Inflammatory macrophage treated with lipopolysaccharide for 4 hours (primary cell): ENCODE results near the gene DNAJC17.

Experiments
- DNase-seq: peaks from one replicate; pipeline ENCODE4 v3.0.0-alpha.2; 2020

DNAJC17 gene

GRCh38 chr15:40787991-40788390 lies 19.3 kb downstream of the DNAJC17 start:
- DNase-seq, result no peak

- peak; percentile 32 for DNase-seq
These were observed 19.9 kb downstream of the DNAJC17 start for GRCh38 chr15:40787344-40787841.

GRCh38 chr15:40785814-40786213 lies 21.5 kb downstream of the DNAJC17 start:
- DNase-seq, result no peak

GRCh38 chr15:40785164-40785563 lies 22.1 kb downstream of the DNAJC17 start:
- DNase-seq, result no peak

GRCh38 chr15:40782609-40783227 lies 24.6 kb downstream of the DNAJC17 start:
- DNase-seq, result peak; percentile 62

- DNase-seq, result peak; percentile 71
These were observed 30.6 kb downstream of the DNAJC17 start for GRCh38 chr15:40776537-40777141.

- no peak for DNase-seq
These were observed 31.3 kb downstream of the DNAJC17 start for GRCh38 chr15:40775740-40776536.

- DNase-seq, result no peak
These were observed 32.3 kb downstream of the DNAJC17 start for GRCh38 chr15:40775007-40775406.

GRCh38 chr15:40773902-40774301 lies 33.4 kb downstream of the DNAJC17 start:
- DNase-seq, result no peak

GRCh38 chr15:40773496-40773895 lies 33.8 kb downstream of the DNAJC17 start:
- no peak for DNase-seq

- DNase-seq, result no peak
These were observed 35.3 kb downstream of the DNAJC17 start for GRCh38 chr15:40772014-40772413.

- DNase-seq, result no peak
These were observed 36.0 kb downstream of the DNAJC17 start for GRCh38 chr15:40771242-40771641.

- no peak for DNase-seq
These were observed 37.0 kb downstream of the DNAJC17 start for GRCh38 chr15:40770147-40770721.

GRCh38 chr15:40769274-40770146 lies 37.8 kb downstream of the DNAJC17 start, which contains the start of gene C15orf62:
C15orf62 (plus strand) TSS chr15:40769980; CDS start chr15:40770496, 516 bp downstream.
- DNase-seq, result peak; percentile 47

- no peak for DNase-seq
These were observed 38.6 kb downstream of the DNAJC17 start for GRCh38 chr15:40768521-40769273.

- no peak for DNase-seq
These were observed 39.3 kb downstream of the DNAJC17 start for GRCh38 chr15:40767838-40768500.

GRCh38 chr15:40766906-40767837 lies 40.1 kb downstream of the DNAJC17 start:
- DNase-seq, result no peak

GRCh38 chr15:40766194-40766815 lies 41.0 kb downstream of the DNAJC17 start:
- DNase-seq, result no peak

- no peak for DNase-seq
These were observed 42.6 kb downstream of the DNAJC17 start for GRCh38 chr15:40764629-40765103.
